Esophagus muscularis mucosa (tissue), 4 donors: ENCODE measurements around the gene SLCO4C1. TPM values are rescaled to one million over a fixed set of nuclear protein-coding genes. Genes with fewer than 3 reads are reported as not detected.

Experiments used
- DNase-seq: peaks from one replicate; pipeline ENCODE4 v3.0.0-alpha.2; 2017; ENCODE audit errors: extremely low spot score
- H3K27ac ChIP-seq, 4 donors: fragments of 200-600 bp; sonication (generic); replicated peaks in 1 of 4; 1 replicate in 3 of 4; 2 replicates in 1 of 4; pipeline ENCODE4 v1.5.1; 2016 to 2019; ENCODE audit warnings: mild to moderate bottlenecking in 1 of 4
- H3K27me3 ChIP-seq, 4 donors: fragments of 200-600 bp; sonication (generic); one replicate each; pipeline versions ENCODE4 v1.5.1 to v1.6.0; 2016 to 2019
- H3K36me3 ChIP-seq, 4 donors: fragments of 200-600 bp; sonication (generic); one replicate each; pipeline ENCODE4 v1.5.1; 2016 to 2019
- H3K4me1 ChIP-seq, 4 donors: fragments of 200-600 bp; sonication (generic); one replicate each; pipeline ENCODE4 v1.5.1; 2016 to 2019
- H3K4me3 ChIP-seq, 4 donors: fragments of 200-600 bp; sonication (generic); 1 replicate in 2 of 4; 2 replicates in 2 of 4; pipeline ENCODE4 v1.5.1; 2016 to 2019; ENCODE audit warnings: mild to moderate bottlenecking in 4 of 4, moderate library complexity in 1 of 4
- H3K9me3 ChIP-seq, 4 donors: fragments of 200-600 bp; sonication (generic); 1 replicate in 3 of 4; 2 replicates in 1 of 4; pipeline ENCODE4 v1.5.1; 2016 to 2019
- EP300 ChIP-seq: sonication (generic); formaldehyde crosslinking; IDR thresholded peaks from one replicate; pipeline ENCODE4 v1.6.1; 2017; ENCODE audit warnings: antibody characterized with exemption
- POLR2A ChIP-seq: fragments of 450-650 bp; IDR thresholded peaks from one replicate; pipeline ENCODE4 v1.6.1; 2017; ENCODE audit warnings: antibody characterized with exemption, moderate library complexity, mild to moderate bottlenecking, low read depth
- POLR2AphosphoS5 ChIP-seq, 2 donors: sonication (generic); formaldehyde crosslinking; IDR thresholded peaks; one replicate each; pipeline ENCODE4 v1.6.1; 2017; ENCODE audit warnings: antibody characterized with exemption in 2 of 2
- whole genome bisulfite sequencing: methylation state at CpG from one replicate; pipeline ENCODE4 v1.1.5; 2018; 5-methylcytosine and 5-hydroxymethylcytosine counted together
- intact Hi-C: fragments of 100-400 bp; cut with DNase I; formaldehyde crosslinking; loops from one replicate; pipeline ENCODE4 v1.15.1; 2023
- total RNA-seq, 4 donors: library from RNA; depleted of rRNA; stranded (reverse); fragments of >200 nt; gene quantifications; one replicate each; pipeline versions ENCODE4 v1.1.0 to v1.2.1, GENCODE V29; 2016
- TF ChIP-seq, protein P1 (sequence below), 3 experiments: fragments of 200-600 bp in 2 of 3; fragments of 450-650 bp in 1 of 3; sonication (generic) in 2 of 3; IDR thresholded peaks; one replicate each; pipeline ENCODE4 v1.5.1; 2017 to 2019; ENCODE audit warnings: antibody characterized with exemption in 3 of 3, mild to moderate bottlenecking in 2 of 3, moderate library complexity in 1 of 3

SLCO4C1 gene
- total RNA-seq, 4 donors from 2014 or later = 0.06 to 0.17 TPM; not detected in 2

GRCh38 chr5:102295534-102296177 is 428 bp downstream of the SLCO4C1 start:
- Histone ChIP-seq H3K36me3 (no peaks in the 10 kb centered on the region), H3K4me3 (peak overlapping the region; percentile 46 to 56 (median 49)), H3K9me3 (no peaks in the 10 kb centered on the region), H3K27ac (no peak overlapping the region), H3K27me3 (peaks cover 0 to 28% (median 0%) of the 10 kb centered on the region in 4 donors), H3K4me1 (peaks cover 0 to 18% (median 14%) of the 10 kb centered on the region in 4 donors)
- TF ChIP-seq POLR2A (no peak), POLR2AphosphoS5 (IDR thresholded peaks at IDR 0.05) (no peak), EP300 (no peak)
- TF ChIP-seq, protein P1, sequence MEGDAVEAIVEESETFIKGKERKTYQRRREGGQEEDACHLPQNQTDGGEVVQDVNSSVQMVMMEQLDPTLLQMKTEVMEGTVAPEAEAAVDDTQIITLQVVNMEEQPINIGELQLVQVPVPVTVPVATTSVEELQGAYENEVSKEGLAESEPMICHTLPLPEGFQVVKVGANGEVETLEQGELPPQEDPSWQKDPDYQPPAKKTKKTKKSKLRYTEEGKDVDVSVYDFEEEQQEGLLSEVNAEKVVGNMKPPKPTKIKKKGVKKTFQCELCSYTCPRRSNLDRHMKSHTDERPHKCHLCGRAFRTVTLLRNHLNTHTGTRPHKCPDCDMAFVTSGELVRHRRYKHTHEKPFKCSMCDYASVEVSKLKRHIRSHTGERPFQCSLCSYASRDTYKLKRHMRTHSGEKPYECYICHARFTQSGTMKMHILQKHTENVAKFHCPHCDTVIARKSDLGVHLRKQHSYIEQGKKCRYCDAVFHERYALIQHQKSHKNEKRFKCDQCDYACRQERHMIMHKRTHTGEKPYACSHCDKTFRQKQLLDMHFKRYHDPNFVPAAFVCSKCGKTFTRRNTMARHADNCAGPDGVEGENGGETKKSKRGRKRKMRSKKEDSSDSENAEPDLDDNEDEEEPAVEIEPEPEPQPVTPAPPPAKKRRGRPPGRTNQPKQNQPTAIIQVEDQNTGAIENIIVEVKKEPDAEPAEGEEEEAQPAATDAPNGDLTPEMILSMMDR (IDR thresholded peaks at IDR 0.05) = no peak
- intact Hi-C loops = no loop called here
- WGBS = 3% methylated on average over 9 of the region's 26 CpGs
- no peak for DNase-seq

- intact Hi-C loops = no loop called here
- no peaks in the 10 kb centered on the region for H3K36me3 ChIP-seq
- no peak overlapping the region for H3K4me3 ChIP-seq
- DNase-seq = no peak
- no peak overlapping the region for H3K27ac ChIP-seq
- H3K4me1 ChIP-seq = peaks cover 0 to 18% (median 14%) of the 10 kb centered on the region in 4 donors
- no peak for TF ChIP-seq POLR2A
- no peak for TF ChIP-seq POLR2AphosphoS5 (IDR thresholded peaks at IDR 0.05)
- no peak for TF ChIP-seq EP300
- TF ChIP-seq, protein P1 (IDR thresholded peaks at IDR 0.05) = no peak
- WGBS = 65% methylated on average over 4 of the region's 4 CpGs
- no peaks in the 10 kb centered on the region for H3K9me3 ChIP-seq
- peaks cover 0 to 28% (median 0%) of the 10 kb centered on the region in 4 donors for H3K27me3 ChIP-seq
Observed at GRCh38 chr5:102294886-102295395, 1.1 kb downstream of the SLCO4C1 start.

DNA sequence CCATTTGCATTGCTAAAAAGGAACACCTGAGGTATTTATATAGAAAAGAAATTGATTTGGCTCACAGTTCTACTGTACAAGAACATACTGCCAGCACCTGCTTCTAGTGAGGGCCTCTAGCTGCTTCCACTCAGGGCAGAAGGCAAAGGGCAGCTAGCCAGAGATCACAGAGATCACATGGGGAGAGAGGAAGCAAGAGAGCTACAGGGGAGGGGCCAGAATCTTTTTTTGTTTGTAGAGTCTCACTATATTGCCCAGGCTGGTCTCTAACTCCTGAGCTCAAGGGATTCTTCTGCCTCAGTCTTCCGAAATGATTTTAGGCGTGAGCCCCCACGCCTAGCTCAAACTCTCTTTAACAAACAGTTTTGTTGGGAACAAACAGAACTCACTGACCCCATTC is 6.1 kb downstream of the SLCO4C1 start:
- intact Hi-C loops = no loop called here
- DNase-seq = no peak
- no peaks in the 10 kb centered on the region for H3K4me1 ChIP-seq
- WGBS = 100% methylated on average over 3 of the region's 3 CpGs
- H3K36me3 ChIP-seq = no peaks in the 10 kb centered on the region
- TF ChIP-seq, protein P1 (IDR thresholded peaks at IDR 0.05) = no peak
- no peak for TF ChIP-seq POLR2A
- TF ChIP-seq POLR2AphosphoS5 (IDR thresholded peaks at IDR 0.05) = no peak
- no peak for TF ChIP-seq EP300
- H3K27me3 ChIP-seq = peaks cover 0 to 13% (median 0%) of the 10 kb centered on the region in 4 donors
- no peak overlapping the region for H3K27ac ChIP-seq
- H3K4me3 ChIP-seq = no peak overlapping the region
- no peaks in the 10 kb centered on the region for H3K9me3 ChIP-seq

DNA sequence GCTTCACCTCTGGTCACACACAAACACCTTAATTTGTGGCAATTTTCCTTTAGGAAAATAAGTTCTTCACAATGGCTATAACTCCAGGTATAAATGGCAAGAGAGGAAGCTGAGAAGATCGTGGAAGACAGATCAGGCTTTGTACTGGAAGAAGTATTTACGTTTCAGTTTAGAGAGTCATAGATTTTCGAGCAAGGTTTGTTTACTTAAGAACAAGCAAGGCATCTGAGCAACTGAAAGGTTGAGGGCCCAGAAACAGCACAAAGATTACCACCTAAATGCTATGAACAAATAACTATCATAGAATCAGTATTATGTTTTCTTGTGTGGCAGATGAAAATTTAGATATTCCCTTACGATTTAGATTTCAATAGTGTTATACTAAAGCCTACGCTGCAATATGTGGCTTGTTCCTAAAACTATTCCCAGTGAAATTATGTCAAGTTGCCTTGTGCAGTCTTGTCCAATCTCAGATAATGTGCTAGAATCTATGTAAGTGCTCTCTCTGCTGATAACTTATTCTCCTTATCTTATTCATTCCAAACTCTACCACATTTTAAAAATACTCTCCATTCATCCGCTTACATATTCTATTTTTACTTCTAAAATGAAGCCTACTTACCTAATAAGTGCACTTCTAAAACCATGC is 6.7 kb downstream of the SLCO4C1 start:
- intact Hi-C loops = no loop called here
- Histone ChIP-seq H3K4me3 (no peak overlapping the region), H3K27me3 (peaks cover 0 to 7% (median 0%) of the 10 kb centered on the region in 4 donors), H3K9me3 (no peaks in the 10 kb centered on the region), H3K27ac (no peak overlapping the region), H3K36me3 (no peaks in the 10 kb centered on the region), H3K4me1 (no peaks in the 10 kb centered on the region)
- 55% methylated on average over 6 of the region's 6 CpGs for WGBS
- DNase-seq = no peak
- no peak for TF ChIP-seq POLR2A
- TF ChIP-seq, protein P1 (IDR thresholded peaks at IDR 0.05) = no peak
- TF ChIP-seq POLR2AphosphoS5 (IDR thresholded peaks at IDR 0.05) = no peak
- no peak for TF ChIP-seq EP300
